Activated CD8-positive, alpha-beta T cell treated with anti-CD3 and anti-CD28 coated beads, Interleukin-2, amount 10 ng/mL, durations not matched to agents 7 days and 5 days (primary cell): ENCODE measurements around the gene ENOX1. TPM values are rescaled to one million over a fixed set of nuclear protein-coding genes. Genes with fewer than 3 reads are reported as not detected.

Experiments
- ATAC-seq: fragments of 150-1000 bp; cut with Tn5 transposase; one replicate; pipeline ENCODE4 v1.10.0; 2021; ENCODE audit warnings: moderate library complexity
- CTCF ChIA-PET: fragments of 350-600 bp; sonication (Branson Sonifier 250); formaldehyde crosslinking; loops from one replicate; lab custom pipeline; 2021; ENCODE audit warnings: antibody characterized with exemption; lab: Charles Lee
- POLR2A ChIA-PET: fragments of 350-600 bp; sonication (Branson Sonifier 250); formaldehyde crosslinking; loops from one replicate; lab custom pipeline; 2021; ENCODE audit warnings: antibody characterized with exemption; lab: Charles Lee
- DNase-seq: peaks from one replicate; pipeline ENCODE4 v3.0.0-alpha.2; 2020
- H3K27ac Mint-ChIP-seq: one replicate; pipeline ENCODE4 v1.8.0; 2021; ENCODE audit warnings: mild to moderate bottlenecking, mixed read lengths
- H3K27me3 Mint-ChIP-seq: one replicate; pipeline ENCODE4 v1.8.0; 2021; ENCODE audit warnings: low read depth, mixed read lengths
- H3K36me3 Mint-ChIP-seq: one replicate; pipeline ENCODE4 v1.8.0; 2021; ENCODE audit warnings: low read depth, mixed read lengths
- H3K4me1 Mint-ChIP-seq: one replicate; pipeline ENCODE4 v1.8.0; 2021; ENCODE audit warnings: low read depth, mixed read lengths
- H3K4me3 Mint-ChIP-seq: one replicate; pipeline ENCODE4 v1.8.0; 2021; ENCODE audit warnings: mild to moderate bottlenecking, mixed read lengths
- H3K9me3 Mint-ChIP-seq: one replicate; pipeline ENCODE4 v1.8.0; 2022; ENCODE audit warnings: mixed read lengths; ENCODE audit not compliant: insufficient read depth
- total RNA-seq, 2 experiments: library from RNA; stranded (reverse); gene quantifications; one replicate each; pipeline ENCODE4 v1.2.3, GENCODE V29; 2021

ENOX1 gene
- total RNA-seq, 2 experiments from 2014 or later, result 0.08 TPM; not detected in 1

DNA sequence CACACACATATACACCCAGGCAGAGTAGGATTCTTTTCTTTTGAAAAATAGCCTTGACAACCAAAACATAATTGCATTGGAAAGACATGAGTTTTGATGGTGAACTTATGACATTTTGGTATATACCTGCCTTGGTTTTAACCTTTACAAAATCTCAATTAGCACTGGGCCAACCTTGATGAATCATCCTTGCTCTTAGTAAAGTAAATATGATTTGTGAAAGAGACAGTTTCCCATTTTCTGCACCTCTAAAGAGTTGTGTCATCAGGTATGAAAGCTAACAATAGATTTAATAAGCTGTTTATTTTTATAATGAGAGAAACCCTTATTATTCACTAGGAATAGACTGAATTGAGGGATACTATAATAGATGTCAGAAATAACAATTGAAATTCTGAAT lies 15.7 kb upstream of the ENOX1 start:
- DNase-seq, result no peak
- ChIA-PET POLR2A (no interaction called here), CTCF (interaction anchor here (0.6 to 1.5 kb wide), 3 partner anchors 10 to 831 kb away, joined by 3 read pairs; no protein-coding TSS in a partner anchor)
- no peak overlapping the region for H3K27ac Mint-ChIP-seq
- no peaks in the 10 kb centered on the region for H3K4me1 Mint-ChIP-seq
- no peak for ATAC-seq
- no peaks in the 10 kb centered on the region for H3K9me3 Mint-ChIP-seq
- H3K27me3 Mint-ChIP-seq, result peaks cover 15% of the 10 kb centered on the region
- H3K4me3 Mint-ChIP-seq, result no peak overlapping the region
- H3K36me3 Mint-ChIP-seq, result no peaks in the 10 kb centered on the region

- peaks cover 18% of the 10 kb centered on the region for H3K27me3 Mint-ChIP-seq
- ChIA-PET CTCF (interaction anchor here (1.1 kb wide), 1 partner anchor 8 kb away, joined by 3 read pairs; no protein-coding TSS in a partner anchor), POLR2A (no interaction called here)
- H3K4me3 Mint-ChIP-seq, result no peak overlapping the region
- DNase-seq (no peak), ATAC-seq (no peak)
- H3K9me3 Mint-ChIP-seq, result no peaks in the 10 kb centered on the region
- no peak overlapping the region for H3K27ac Mint-ChIP-seq
- no peaks in the 10 kb centered on the region for H3K36me3 Mint-ChIP-seq
- peaks cover 6% of the 10 kb centered on the region for H3K4me1 Mint-ChIP-seq
These were observed 14.1 kb upstream of the ENOX1 start for GRCh38 chr13:43800828-43801227.

DNA sequence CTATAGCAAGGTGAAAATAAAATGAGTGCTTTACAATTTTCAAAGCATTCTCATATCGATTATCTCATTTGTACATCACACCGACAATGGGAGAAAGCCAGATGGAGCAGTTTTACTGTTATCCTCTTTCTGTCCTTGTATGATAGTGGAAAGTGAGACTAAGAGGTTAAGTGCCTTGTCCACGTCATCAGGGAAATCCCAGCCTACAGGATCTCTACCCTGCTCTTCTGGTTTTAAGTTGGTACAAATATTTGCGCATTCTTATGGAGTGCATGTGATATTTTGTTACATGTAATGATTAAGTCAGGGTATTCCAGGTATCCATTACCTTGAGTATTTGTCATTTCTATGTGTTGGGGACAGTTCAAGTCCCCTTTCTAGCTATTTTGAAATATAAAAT lies 12.4 kb upstream of the ENOX1 start:
- H3K4me1 Mint-ChIP-seq, result peaks cover 6% of the 10 kb centered on the region
- H3K9me3 Mint-ChIP-seq, result no peaks in the 10 kb centered on the region
- ATAC-seq (no peak), DNase-seq (no peak)
- peaks cover 23% of the 10 kb centered on the region for H3K27me3 Mint-ChIP-seq
- no peak overlapping the region for H3K4me3 Mint-ChIP-seq
- CTCF ChIA-PET, result no interaction called here
- POLR2A ChIA-PET, result no interaction called here
- H3K27ac Mint-ChIP-seq, result no peak overlapping the region
- H3K36me3 Mint-ChIP-seq, result no peaks in the 10 kb centered on the region

GRCh38 chr13:43797869-43798268 lies 11.1 kb upstream of the ENOX1 start:
- CTCF ChIA-PET, result no interaction called here

DNA sequence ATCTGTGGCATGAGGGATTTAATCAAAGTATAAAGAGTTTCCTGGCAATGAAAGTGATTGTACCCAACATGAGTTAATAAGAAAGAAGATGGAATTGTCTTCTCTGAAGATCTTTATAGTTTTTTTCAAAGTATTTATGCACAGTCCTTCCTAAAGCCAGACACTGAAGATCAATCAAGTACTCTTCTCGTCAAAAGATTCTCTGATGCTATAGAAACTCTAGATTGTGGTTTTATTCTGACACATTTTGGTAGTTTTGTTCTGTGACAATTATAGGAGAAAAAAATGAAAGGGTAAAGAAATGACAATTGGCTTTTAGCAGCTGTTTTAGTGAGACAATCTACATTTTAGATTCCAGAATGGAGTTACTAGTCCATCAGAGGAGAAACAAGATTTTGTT lies 10.4 kb upstream of the ENOX1 start:
- no peaks in the 10 kb centered on the region for H3K9me3 Mint-ChIP-seq
- ATAC-seq, result no peak
- ChIA-PET CTCF (no interaction called here), POLR2A (no interaction called here)
- no peak overlapping the region for H3K4me3 Mint-ChIP-seq
- peaks cover 26% of the 10 kb centered on the region for H3K27me3 Mint-ChIP-seq
- H3K4me1 Mint-ChIP-seq, result peaks cover 6% of the 10 kb centered on the region
- H3K27ac Mint-ChIP-seq, result no peak overlapping the region
- H3K36me3 Mint-ChIP-seq, result no peaks in the 10 kb centered on the region
- no peak for DNase-seq

More at GRCh38 chr13:43797869-43798268, 11.1 kb upstream of the ENOX1 start:
- Mint-ChIP-seq H3K9me3 (no peaks in the 10 kb centered on the region), H3K4me3 (no peak overlapping the region), H3K27ac (no peak overlapping the region), H3K27me3 (peaks cover 23% of the 10 kb centered on the region), H3K36me3 (no peaks in the 10 kb centered on the region), H3K4me1 (peaks cover 6% of the 10 kb centered on the region)
- no peak for DNase-seq
- ATAC-seq, result no peak
- POLR2A ChIA-PET, result no interaction called here

GRCh38 chr13:43794416-43794815 lies 7.6 kb upstream of the ENOX1 start:
- POLR2A ChIA-PET, result no interaction called here
- no peak overlapping the region for H3K4me3 Mint-ChIP-seq
- no peak for ATAC-seq
- H3K27me3 Mint-ChIP-seq, result peaks cover 32% of the 10 kb centered on the region
- H3K27ac Mint-ChIP-seq, result no peak overlapping the region
- DNase-seq, result no peak
- H3K36me3 Mint-ChIP-seq, result no peaks in the 10 kb centered on the region
- peaks cover 6% of the 10 kb centered on the region for H3K4me1 Mint-ChIP-seq
- CTCF ChIA-PET, result no interaction called here
- H3K9me3 Mint-ChIP-seq, result no peaks in the 10 kb centered on the region

- no peaks in the 10 kb centered on the region for H3K9me3 Mint-ChIP-seq
- ATAC-seq, result no peak
These were observed 5.5 kb upstream of the ENOX1 start for GRCh38 chr13:43792076-43792881.

GRCh38 chr13:43787997-43788396 lies 1.2 kb upstream of the ENOX1 start:
- H3K27ac Mint-ChIP-seq, result no peak overlapping the region
- no peaks in the 10 kb centered on the region for H3K9me3 Mint-ChIP-seq
- peaks cover 45% of the 10 kb centered on the region for H3K27me3 Mint-ChIP-seq
- DNase-seq, result no peak
- CTCF ChIA-PET, result interaction anchor here (1.4 kb wide), 1 partner anchor 26 kb away, joined by 3 read pairs; no protein-coding TSS in a partner anchor
- POLR2A ChIA-PET, result no interaction called here
- peak overlapping the region; percentile 67 for H3K4me3 Mint-ChIP-seq
- no peak for ATAC-seq
- peaks cover 7% of the 10 kb centered on the region for H3K4me1 Mint-ChIP-seq
- H3K36me3 Mint-ChIP-seq, result no peaks in the 10 kb centered on the region

More at GRCh38 chr13:43792076-43792881, 5.5 kb upstream of the ENOX1 start:
- H3K27me3 Mint-ChIP-seq, result peaks cover 37% of the 10 kb centered on the region
- H3K36me3 Mint-ChIP-seq, result no peaks in the 10 kb centered on the region
- no peak overlapping the region for H3K4me3 Mint-ChIP-seq
- H3K27ac Mint-ChIP-seq, result no peak overlapping the region
- peaks cover 6% of the 10 kb centered on the region for H3K4me1 Mint-ChIP-seq
- ChIA-PET CTCF (interaction anchor here (0.7 to 1.1 kb wide), 3 partner anchors 9 to 12 kb away, joined by 3 read pairs; no protein-coding TSS in a partner anchor), POLR2A (no interaction called here)
- no peak for DNase-seq

DNA sequence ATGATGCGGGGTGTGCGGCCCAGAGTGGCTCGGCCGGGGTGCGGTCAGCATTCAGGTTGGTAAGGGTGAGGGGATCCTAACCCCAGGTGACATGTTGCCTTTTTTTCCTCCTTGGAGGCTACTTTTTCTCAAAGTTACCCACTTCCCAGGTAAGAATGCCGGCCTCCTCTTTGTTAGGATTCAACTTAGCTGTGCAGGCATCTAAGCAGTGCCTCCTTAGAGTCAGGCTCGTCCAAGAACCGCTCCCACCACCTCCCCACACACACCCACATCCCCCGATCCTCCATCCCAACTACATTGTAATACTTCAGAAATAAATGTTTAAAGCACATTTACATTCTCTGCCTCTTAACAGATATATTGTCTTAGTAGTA lies 733 bp upstream of the ENOX1 start:
- H3K4me3 Mint-ChIP-seq, result peak overlapping the region; percentile 67
- H3K27ac Mint-ChIP-seq, result no peak overlapping the region
- DNase-seq (no peak), ATAC-seq (no peak)
- H3K36me3 Mint-ChIP-seq, result no peaks in the 10 kb centered on the region
- H3K4me1 Mint-ChIP-seq, result peaks cover 7% of the 10 kb centered on the region
- CTCF ChIA-PET, result interaction anchor here (0.9 kb wide), 1 partner anchor 17 kb away, joined by 3 read pairs; no protein-coding TSS in a partner anchor
- POLR2A ChIA-PET, result no interaction called here
- H3K27me3 Mint-ChIP-seq, result peaks cover 47% of the 10 kb centered on the region
- no peaks in the 10 kb centered on the region for H3K9me3 Mint-ChIP-seq

GRCh38 chr13:43786472-43786765 lies 353 bp downstream of the ENOX1 start:
- DNase-seq, result no peak
- no peak overlapping the region for H3K27ac Mint-ChIP-seq
- peaks cover 42% of the 10 kb centered on the region for H3K27me3 Mint-ChIP-seq
- H3K9me3 Mint-ChIP-seq, result no peaks in the 10 kb centered on the region
- CTCF ChIA-PET, result no interaction called here
- no peaks in the 10 kb centered on the region for H3K36me3 Mint-ChIP-seq
- H3K4me1 Mint-ChIP-seq, result peaks cover 7% of the 10 kb centered on the region
- ATAC-seq, result peak; percentile 54
- POLR2A ChIA-PET, result no interaction called here
- H3K4me3 Mint-ChIP-seq, result peak overlapping the region; percentile 67

DNA sequence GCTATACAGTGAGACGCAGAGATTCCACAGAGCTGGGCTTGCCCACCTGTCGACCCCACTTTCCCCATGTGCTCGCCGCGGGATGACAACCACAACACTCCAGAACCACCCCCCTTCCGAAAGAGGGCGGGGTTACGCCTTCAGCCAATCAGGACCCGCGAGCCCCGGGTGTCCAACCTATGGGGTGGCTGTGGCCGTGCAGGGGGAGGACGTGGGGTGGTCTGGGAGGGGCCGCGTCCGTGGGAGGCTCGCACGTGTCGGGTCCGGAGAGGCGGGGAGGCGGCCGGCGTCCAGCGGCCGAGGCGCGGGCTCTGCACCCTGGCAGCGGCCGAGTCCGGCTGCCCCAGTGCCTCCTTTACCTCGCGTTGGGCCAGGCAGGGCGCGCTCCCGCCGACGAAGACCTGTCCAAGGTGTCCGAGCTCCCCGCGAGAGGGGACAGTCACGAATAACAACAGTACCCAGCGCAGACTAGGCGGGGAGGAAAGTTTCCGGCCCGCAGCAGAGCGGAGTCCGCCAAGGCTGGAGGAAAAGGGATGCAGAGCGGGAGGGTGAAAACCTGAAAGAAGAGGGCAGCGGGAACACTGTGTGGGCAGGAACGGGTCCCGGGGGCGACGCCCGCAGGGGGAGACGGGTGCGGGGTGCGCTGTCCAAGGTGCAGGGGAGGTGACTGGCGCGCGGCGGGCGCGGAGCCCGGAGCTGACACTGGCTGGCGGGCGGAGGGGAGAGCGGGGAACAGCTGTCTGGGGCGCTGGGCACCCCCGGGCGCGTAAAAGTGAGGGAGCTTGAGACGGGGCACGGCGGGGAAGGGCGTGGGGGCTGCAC lies 911 bp downstream of the ENOX1 start:
- Mint-ChIP-seq H3K36me3 (no peaks in the 10 kb centered on the region), H3K27me3 (peaks cover 44% of the 10 kb centered on the region), H3K9me3 (no peaks in the 10 kb centered on the region), H3K4me3 (peak overlapping the region; percentile 69), H3K4me1 (peaks cover 7% of the 10 kb centered on the region), H3K27ac (no peak overlapping the region)
- DNase-seq (peak; percentile 25), ATAC-seq (peak; percentile 62)
- CTCF ChIA-PET, result no interaction called here
- POLR2A ChIA-PET, result no interaction called here

GRCh38 chr13:43785261-43785649 lies 1.5 kb downstream of the ENOX1 start:
- Mint-ChIP-seq H3K27me3 (peaks cover 46% of the 10 kb centered on the region), H3K27ac (no peak overlapping the region), H3K4me3 (peak overlapping the region; percentile 34), H3K36me3 (no peaks in the 10 kb centered on the region), H3K9me3 (no peaks in the 10 kb centered on the region), H3K4me1 (peaks cover 7% of the 10 kb centered on the region)
- ATAC-seq (no peak), DNase-seq (no peak)
- POLR2A ChIA-PET, result no interaction called here
- CTCF ChIA-PET, result no interaction called here
